GM18511 (cell line): Measurements from ENCODE around the gene MT4.

Experiments
- ATAC-seq: cut with Tn5 transposase; IDR thresholded peaks from one replicate; pipeline ENCODE4 v1.9.1; 2021; ENCODE audit warnings: mild to moderate bottlenecking, moderate library complexity; ENCODE audit not compliant: unreplicated experiment

MT4 gene

GRCh38 chr16:56618138-56618537, 53.3 kb downstream of the MT4 start:
- no peak for ATAC-seq
